HG02938 (cell line): ENCODE data around the gene TSEN54.

Source experiments
- ATAC-seq: cut with Tn5 transposase; IDR thresholded peaks from one replicate; pipeline ENCODE4 v1.9.1; 2021; ENCODE audit warnings: mild to moderate bottlenecking, moderate library complexity; ENCODE audit not compliant: unreplicated experiment

The TSEN54 gene

GRCh38 chr17:75561927-75562603 lies 45.7 kb downstream of the TSEN54 start:
- no peak for ATAC-seq

DNA sequence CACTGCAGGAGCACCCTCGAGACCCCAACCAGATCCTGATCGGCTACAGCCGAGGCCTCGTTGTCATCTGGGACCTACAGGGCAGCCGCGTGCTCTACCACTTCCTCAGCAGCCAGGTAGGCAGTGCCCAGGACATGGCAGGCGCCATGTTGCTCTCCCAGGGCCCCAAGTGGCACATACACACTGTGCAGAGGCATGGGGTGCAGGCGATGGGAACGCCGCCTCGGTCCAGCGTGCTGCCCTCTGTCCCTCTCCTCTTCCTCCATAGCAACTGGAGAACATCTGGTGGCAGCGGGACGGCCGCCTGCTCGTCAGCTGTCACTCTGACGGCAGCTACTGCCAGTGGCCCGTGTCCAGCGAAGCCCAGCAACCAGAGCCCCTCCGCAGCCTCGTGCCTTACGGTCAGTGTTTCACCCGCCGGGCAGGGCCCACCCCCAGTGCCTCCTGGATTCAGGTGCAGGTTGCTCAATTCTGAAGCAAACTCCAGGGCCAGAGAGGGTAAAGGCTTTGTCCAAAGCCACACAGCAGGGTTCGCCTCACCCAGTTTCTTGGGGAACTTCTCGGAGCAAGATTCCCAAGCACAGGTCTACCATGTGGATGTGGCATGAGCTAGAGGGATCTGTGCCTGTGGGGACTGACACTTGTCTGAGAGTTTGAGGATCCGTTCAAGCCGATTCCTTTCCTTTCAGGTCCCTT lies 46.9 kb downstream of the TSEN54 start:
- no peak for ATAC-seq

DNA sequence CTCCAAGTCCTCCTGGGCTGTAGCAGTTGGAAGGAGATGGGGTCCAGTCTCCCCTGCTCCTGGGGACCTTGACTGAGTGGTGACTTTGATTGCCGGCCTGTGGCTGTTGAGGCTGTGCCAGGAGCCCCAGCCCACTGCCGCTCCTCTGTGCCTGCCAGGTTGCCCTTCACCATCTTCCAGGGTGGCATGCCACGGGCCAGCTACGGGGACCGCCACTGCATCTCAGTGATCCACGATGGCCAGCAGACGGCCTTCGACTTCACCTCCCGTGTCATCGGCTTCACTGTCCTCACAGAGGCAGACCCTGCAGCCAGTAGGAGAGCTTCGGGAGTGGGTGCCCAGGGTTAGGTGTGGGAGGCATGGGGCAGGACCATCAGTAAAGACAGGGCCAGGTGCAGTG lies 47.9 kb downstream of the TSEN54 start:
- no peak for ATAC-seq

DNA sequence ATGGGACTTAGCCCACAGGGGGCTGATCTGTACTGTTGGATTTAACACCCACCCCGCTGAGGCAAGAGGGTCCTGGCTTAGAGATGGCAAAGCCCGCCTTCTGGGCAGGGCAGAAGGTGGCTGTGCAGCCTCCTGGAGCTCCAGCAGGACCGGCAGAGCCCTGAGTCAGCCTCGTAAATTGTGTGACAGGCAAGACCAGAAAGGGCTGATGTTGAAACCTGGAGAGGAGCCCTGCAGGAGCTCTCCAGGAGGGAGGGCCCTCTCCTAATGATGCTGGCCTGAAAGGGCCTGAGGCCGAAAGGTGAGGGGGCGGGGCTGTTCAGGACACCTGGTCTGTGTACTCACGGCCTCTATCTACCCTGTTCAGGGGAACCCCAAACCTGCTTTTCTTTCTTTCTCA lies 48.7 kb downstream of the TSEN54 start:
- no peak for ATAC-seq

DNA sequence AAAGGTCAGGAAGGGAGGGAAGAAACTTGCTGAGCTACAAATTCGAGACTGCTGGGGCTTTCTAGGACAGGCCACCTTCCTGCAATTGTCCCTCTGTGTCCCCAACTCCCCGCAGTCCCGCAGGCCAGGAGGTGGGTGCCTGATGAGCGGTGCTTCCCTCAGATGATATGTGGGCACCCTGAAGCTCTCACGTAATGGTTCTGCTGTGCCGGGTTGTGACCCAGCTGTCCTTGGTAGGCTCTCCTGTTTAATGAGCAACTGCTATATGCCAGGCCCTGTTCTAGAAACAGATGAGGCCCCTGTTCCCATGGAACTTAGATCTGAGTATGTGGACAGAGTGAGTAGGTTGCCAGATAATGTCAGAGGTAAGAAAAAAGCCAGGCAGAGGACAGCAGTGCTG lies 49.3 kb downstream of the TSEN54 start:
- ATAC-seq = no peak

- no peak for ATAC-seq
These were observed 50.1 kb downstream of the TSEN54 start for GRCh38 chr17:75566416-75566815.

GRCh38 chr17:75566834-75567233 lies 50.5 kb downstream of the TSEN54 start:
- no peak for ATAC-seq

- no peak for ATAC-seq
These were observed 52.3 kb downstream of the TSEN54 start for GRCh38 chr17:75568412-75569255.

- no peak for ATAC-seq
These were observed 53.8 kb downstream of the TSEN54 start for GRCh38 chr17:75570034-75570676.

- no peak for ATAC-seq
These were observed 54.4 kb downstream of the TSEN54 start for GRCh38 chr17:75570772-75571171.

GRCh38 chr17:75571197-75571884 lies 55.0 kb downstream of the TSEN54 start:
- no peak for ATAC-seq

- no peak for ATAC-seq
These were observed 55.5 kb downstream of the TSEN54 start for GRCh38 chr17:75571885-75572215.

- ATAC-seq = no peak
These were observed 56.6 kb downstream of the TSEN54 start for GRCh38 chr17:75572713-75573539.

- no peak for ATAC-seq
These were observed 57.2 kb downstream of the TSEN54 start for GRCh38 chr17:75573540-75573957.

- no peak for ATAC-seq
These were observed 57.7 kb downstream of the TSEN54 start for GRCh38 chr17:75573994-75574393.
